Activated T-helper 2 cell treated with anti-CD3 and anti-CD28 coated beads, Interferon-gamma antibody, Interleukin-2, Interleukin-4, amounts not matched to agents 10 μg/mL and 5 μg/mL and 100 μg/mL, durations not matched to agents 14 hours and 24 hours and 36 hours (primary cell): ENCODE results near the gene FXR1. TPM values are rescaled to one million over a fixed set of nuclear protein-coding genes. Genes with fewer than 3 reads are reported as not detected.

ENCODE experiments used
- total RNA-seq: library from RNA; stranded (reverse); gene quantifications from 2 replicates; pipeline ENCODE4 v1.2.3, GENCODE V29; 2022

FXR1 gene
- total RNA-seq, 1 donor from 2014 or later, result 163 TPM

Other genes starting within 250 kb of the FXR1 start
- gene CCDC39, start 233.2 kb upstream of the FXR1 start, total RNA-seq, result not detected in 2 replicates
- 48.5 and 62.2 TPM in 2 replicates for gene DNAJC19, start 77.1 kb downstream of the FXR1 start, total RNA-seq